Left lung (tissue), 10 donors: ENCODE results near the gene INTS11. TPM values are rescaled to one million over a fixed set of nuclear protein-coding genes. Genes with fewer than 3 reads are reported as not detected.

Experiments used
- ATAC-seq: fragments of 200-7000 bp; cut with Tn5 transposase; one replicate; pipeline ENCODE4 v1.9.1; 2020; ENCODE audit warnings: moderate library complexity
- DNase-seq, 4 donors: peaks; one replicate each; pipeline ENCODE4 v3.0.0-alpha.2; 2013 to 2020
- H3K27ac ChIP-seq, 2 donors: fragments of 200-600 bp; sonication (generic) in 1 of 2; one replicate each; pipeline versions ENCODE4 v1.5.0 to v1.8.0; 2020 to 2021
- H3K27me3 ChIP-seq, 2 donors: fragments of 200-600 bp; sonication (generic) in 1 of 2; one replicate each; pipeline versions ENCODE4 v1.5.0 to v1.8.0; 2020 to 2021
- H3K36me3 ChIP-seq, 2 donors: fragments of 200-600 bp; sonication (generic) in 1 of 2; one replicate each; pipeline versions ENCODE4 v1.5.0 to v1.8.0; 2020 to 2021
- H3K4me1 ChIP-seq, 2 donors: fragments of 200-600 bp; one replicate each; pipeline ENCODE4 v1.8.0; 2021
- H3K4me3 ChIP-seq, 2 donors: fragments of 200-600 bp; sonication (generic) in 1 of 2; one replicate each; pipeline versions ENCODE4 v1.5.0 to v1.8.0; 2020 to 2021; ENCODE audit warnings: mild to moderate bottlenecking in 1 of 2
- H3K9me3 ChIP-seq, 2 donors: fragments of 200-600 bp; sonication (generic) in 1 of 2; one replicate each; pipeline versions ENCODE4 v1.5.0 to v1.8.0; 2020 to 2021
- intact Hi-C, 2 donors: fragments of 100-400 bp; cut with DNase I; formaldehyde crosslinking; loops; one replicate each; pipeline versions ENCODE4 v1.11.2 to v1.14.2; 2022
- polyA plus RNA-seq, 6 donors: library from polyadenylated mRNA; unstranded; fragments of 120-200 nt; gene quantifications; one replicate each; pipeline ENCODE4 v1.2.1, GENCODE V29; 2013; ENCODE audit not compliant: insufficient read length in 6 of 6
- total RNA-seq, 2 donors: library from RNA; stranded (reverse); fragmentation: NEBNext Ultra II Directional; extraction: Animal tissue kit (Norgen Biotek cat#: 25700); gene quantifications; one replicate each; pipeline ENCODE4 v1.2.1, GENCODE V29; 2021
- TF ChIP-seq, protein P1 (sequence below), 2 donors: fragments of 200-600 bp; sonication (generic) in 1 of 2; IDR thresholded peaks; one replicate each; pipeline versions ENCODE4 v1.5.0 to v1.8.0; 2021; ENCODE audit warnings: antibody characterized with exemption in 2 of 2
- donor health status: DM: no; HTN: yes; CAD: no.
- donor health status: DM: no; HTN: no; CAD: no.

INTS11 gene
- total and polyA plus RNA-seq, 8 donors: 67.0 to 166 (median 117) TPM

DNA sequence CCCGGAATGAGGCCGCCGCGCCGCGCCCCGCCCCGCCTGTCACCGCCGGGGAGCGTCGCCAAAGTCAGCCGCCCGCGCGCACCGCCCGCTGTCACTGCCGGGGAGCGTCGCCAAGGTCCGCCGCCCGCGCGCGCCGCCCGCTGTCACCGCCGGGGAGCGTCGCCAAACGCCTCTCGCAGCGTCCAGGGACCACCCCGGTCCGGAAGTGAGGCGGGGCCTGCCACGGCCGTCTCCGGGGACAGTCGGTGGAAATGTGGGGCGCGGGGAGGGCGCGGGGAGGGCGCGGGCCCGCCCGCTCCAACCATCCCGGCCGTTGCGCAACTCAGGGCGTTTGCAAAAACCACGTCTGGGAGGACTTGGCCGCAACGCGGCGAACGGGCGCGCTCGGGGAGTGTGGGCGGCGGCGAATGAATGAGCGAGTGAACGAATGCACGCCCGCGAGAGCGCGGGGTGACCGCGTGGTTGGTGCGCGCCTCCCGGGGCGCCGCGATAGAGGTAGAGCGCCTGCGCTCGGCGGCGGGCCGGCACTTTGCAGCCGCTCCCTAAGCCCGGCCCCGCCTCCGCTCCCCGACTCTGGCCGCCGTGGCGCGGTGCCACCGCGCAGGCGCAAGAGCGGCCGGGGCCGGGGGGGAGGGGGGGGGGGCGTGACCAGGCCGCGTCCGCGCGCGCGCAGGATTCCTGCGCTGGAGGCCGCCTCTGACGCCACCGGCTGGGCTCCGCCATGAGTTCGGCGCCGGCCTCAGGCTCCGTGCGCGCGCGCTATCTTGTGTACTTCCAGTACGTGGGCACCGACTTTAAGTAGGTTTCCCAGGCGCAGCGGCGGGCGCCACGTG, 16.3 kb downstream of the INTS11 start, which contains the start of the genes ACAP3 and PUSL1:
Gene ACAP3, minus strand, starts transcription at position 8 of the 833 bp plus-strand sequence. CDS start 115 bp downstream, outside the sequence.
Gene PUSL1, plus strand, starts transcription at position 675 of the 833 bp plus-strand sequence. Its CDS starts 47 bp downstream, at position 722.
- intact Hi-C loops: no loop called here

GRCh38 chr1:1307261-1307922, 17.1 kb downstream of the INTS11 start:
- H3K4me1 ChIP-seq: peaks cover 28 to 51% of the 10 kb centered on the region in 2 donors
- DNase-seq: peak in 2 of 4 donors; percentile 49 to 89
- H3K36me3 ChIP-seq: peaks cover 0 to 29% of the 10 kb centered on the region in 2 donors
- peak overlapping the region; percentile 67 to 99 for H3K27ac ChIP-seq
- no peaks in the 10 kb centered on the region for H3K27me3 ChIP-seq
- no peak for ATAC-seq
- TF ChIP-seq, protein P1, sequence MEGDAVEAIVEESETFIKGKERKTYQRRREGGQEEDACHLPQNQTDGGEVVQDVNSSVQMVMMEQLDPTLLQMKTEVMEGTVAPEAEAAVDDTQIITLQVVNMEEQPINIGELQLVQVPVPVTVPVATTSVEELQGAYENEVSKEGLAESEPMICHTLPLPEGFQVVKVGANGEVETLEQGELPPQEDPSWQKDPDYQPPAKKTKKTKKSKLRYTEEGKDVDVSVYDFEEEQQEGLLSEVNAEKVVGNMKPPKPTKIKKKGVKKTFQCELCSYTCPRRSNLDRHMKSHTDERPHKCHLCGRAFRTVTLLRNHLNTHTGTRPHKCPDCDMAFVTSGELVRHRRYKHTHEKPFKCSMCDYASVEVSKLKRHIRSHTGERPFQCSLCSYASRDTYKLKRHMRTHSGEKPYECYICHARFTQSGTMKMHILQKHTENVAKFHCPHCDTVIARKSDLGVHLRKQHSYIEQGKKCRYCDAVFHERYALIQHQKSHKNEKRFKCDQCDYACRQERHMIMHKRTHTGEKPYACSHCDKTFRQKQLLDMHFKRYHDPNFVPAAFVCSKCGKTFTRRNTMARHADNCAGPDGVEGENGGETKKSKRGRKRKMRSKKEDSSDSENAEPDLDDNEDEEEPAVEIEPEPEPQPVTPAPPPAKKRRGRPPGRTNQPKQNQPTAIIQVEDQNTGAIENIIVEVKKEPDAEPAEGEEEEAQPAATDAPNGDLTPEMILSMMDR (IDR thresholded peaks at IDR 0.05): no peak
- H3K4me3 ChIP-seq: peak overlapping the region; percentile 79 to 91
- intact Hi-C loops: no loop called here
- no peaks in the 10 kb centered on the region for H3K9me3 ChIP-seq

More for the DNA sequence above, 16.3 kb downstream of the INTS11 start, which contains the start of the genes ACAP3 and PUSL1:
- TF ChIP-seq, protein P1 (IDR thresholded peaks at IDR 0.05): peak in 1 of 2 donors; percentile 39
- peak within 1 kb of the TSS; percentile 96 to 99 for H3K27ac ChIP-seq
- DNase-seq: peak; percentile 88 to 95 (median 94)
- peaks cover 0 to 37% of the 10 kb centered on the region in 2 donors for H3K36me3 ChIP-seq
- H3K27me3 ChIP-seq: no peaks in the 10 kb centered on the region
- peaks cover 28 to 51% of the 10 kb centered on the region in 2 donors for H3K4me1 ChIP-seq
- peak; percentile 82 for ATAC-seq
- peak within 1 kb of the TSS; percentile 91 to 94 for H3K4me3 ChIP-seq
- H3K9me3 ChIP-seq: no peaks in the 10 kb centered on the region

DNA sequence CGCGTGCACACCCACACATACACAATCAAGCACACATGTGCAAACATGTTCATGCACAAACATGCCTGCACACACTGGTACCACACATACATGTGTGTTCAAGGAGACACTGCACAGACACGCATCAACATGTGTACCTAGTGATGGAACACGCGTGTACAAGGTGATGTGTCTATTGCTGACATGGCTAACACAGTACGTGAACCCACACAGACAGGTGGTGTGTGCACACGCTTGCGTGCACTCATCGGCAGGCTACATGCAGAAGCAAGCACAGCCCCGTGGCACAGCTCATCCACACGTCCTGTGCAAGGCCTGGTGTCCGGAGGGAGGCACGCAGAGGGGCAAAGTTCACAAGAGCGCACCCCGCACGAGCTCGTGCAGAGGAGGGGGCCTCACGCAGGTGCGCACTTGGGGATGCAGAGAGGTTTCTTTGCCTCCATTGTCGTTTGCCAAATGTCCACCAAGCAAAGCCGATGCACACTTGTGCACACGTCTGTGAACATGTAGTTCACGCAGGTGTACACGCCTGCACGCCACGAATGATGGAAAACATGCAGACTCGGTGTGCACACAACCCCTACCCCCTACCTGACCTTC, 17.7 kb downstream of the INTS11 start:
- Histone ChIP-seq H3K4me3 (peak overlapping the region; percentile 79 to 91), H3K27me3 (no peaks in the 10 kb centered on the region), H3K4me1 (peaks cover 28 to 51% of the 10 kb centered on the region in 2 donors), H3K27ac (peak overlapping the region in 1 of 2 donors; percentile 99), H3K36me3 (peaks cover 0 to 23% of the 10 kb centered on the region in 2 donors), H3K9me3 (no peaks in the 10 kb centered on the region)
- DNase-seq (no peak), ATAC-seq (no peak)
- TF ChIP-seq, protein P1 (IDR thresholded peaks at IDR 0.05): no peak
- intact Hi-C loops: no loop called here

DNA sequence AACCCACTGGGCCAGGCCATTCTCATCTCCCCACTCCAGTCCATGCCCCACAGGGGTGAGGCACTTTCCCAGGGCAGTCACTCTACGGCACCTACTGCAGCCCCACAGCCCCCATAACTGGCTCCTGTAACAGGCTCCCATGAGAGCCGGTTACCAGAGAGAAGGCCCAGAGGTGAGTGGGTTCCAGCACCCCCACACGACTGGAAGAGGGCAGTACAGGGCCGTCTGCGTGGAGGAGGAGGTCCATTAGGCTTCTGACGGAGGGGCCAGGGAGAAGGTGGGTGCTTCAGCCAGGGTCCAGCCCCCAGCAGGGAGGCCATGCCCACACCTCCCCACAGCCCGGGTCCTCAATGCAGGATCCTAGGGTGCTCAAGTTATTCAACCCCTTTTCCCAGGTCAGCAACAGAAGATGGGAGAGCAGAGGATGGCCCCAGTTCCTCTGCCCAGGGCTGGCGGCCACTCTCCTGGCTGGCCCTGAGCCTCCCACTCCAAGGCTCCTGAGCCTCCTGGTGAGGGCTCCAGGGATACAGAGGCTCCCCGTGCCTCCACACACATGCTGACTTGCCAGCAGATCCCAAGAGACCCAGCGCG, 18.3 kb downstream of the INTS11 start:
- H3K36me3 ChIP-seq: peaks cover 0 to 17% of the 10 kb centered on the region in 2 donors
- intact Hi-C loops: no loop called here
- peak overlapping the region; percentile 2 to 91 for H3K4me3 ChIP-seq
- H3K27me3 ChIP-seq: no peaks in the 10 kb centered on the region
- H3K9me3 ChIP-seq: no peaks in the 10 kb centered on the region
- H3K27ac ChIP-seq: peak overlapping the region; percentile 53 to 66
- ATAC-seq: no peak
- no peak for DNase-seq
- TF ChIP-seq, protein P1 (IDR thresholded peaks at IDR 0.05): no peak
- peaks cover 28 to 51% of the 10 kb centered on the region in 2 donors for H3K4me1 ChIP-seq
